ENCODE results near the gene CANX.
A peak's percentile ranks its signal among the peaks of the same experiment; 100 is the strongest.

The CANX gene

GRCh38 chr5:179730852-179731251 lies 32.1 kb downstream of the CANX start:
- 96% methylated on average over 3 of the region's 3 CpGs for WGBS
- H3K4me2 ChIP-seq (ENCODE audit: low read length, poor library complexity, severe bottlenecking), result no peak overlapping the region
- peaks cover 6% of the 10 kb centered on the region for H3K4me1 ChIP-seq (ENCODE audit: control insufficient read depth, insufficient read depth, low read depth, low read length)
- H3K27me3 ChIP-seq (ENCODE audit: control insufficient read depth in 1 of 2, insufficient read depth in 1 of 2, low read length in 2 of 2), result no peaks in the 10 kb centered on the region
- no peak overlapping the region for H3K4me3 ChIP-seq (ENCODE audit: insufficient read depth in 1 of 2, low read depth in 1 of 2, low read length in 2 of 2)
- H3K9me3 ChIP-seq (ENCODE audit: control insufficient read depth, low read length), result no peaks in the 10 kb centered on the region
- no peak overlapping the region for H3K18ac ChIP-seq (ENCODE audit: low read depth in 1 of 2, low read length in 2 of 2)
- H3K4ac ChIP-seq (ENCODE audit: low read depth in 1 of 2, low read length in 2 of 2), result no peak overlapping the region
- H2BK15ac ChIP-seq (ENCODE audit: low read depth, poor library complexity, severe bottlenecking), result no peak overlapping the region
- H3K9ac ChIP-seq (ENCODE audit: low read length), result peak overlapping the region; percentile 92
- H3K36me3 ChIP-seq (ENCODE audit: control insufficient read depth in 1 of 2, insufficient read depth in 2 of 2, low read depth in 1 of 2, low read length in 2 of 2), result peaks cover 23 to 50% of the 10 kb centered on the region in 2 experiments
- no peak overlapping the region for H3K27ac ChIP-seq (ENCODE audit: low read length, poor library complexity, severe bottlenecking)
- no peak overlapping the region for H4K8ac ChIP-seq (ENCODE audit: low read length)
- no peak overlapping the region for H3K23ac ChIP-seq (ENCODE audit: low read length in 2 of 2)
- H2AFZ ChIP-seq (ENCODE audit: low read depth, low read length), result no peak overlapping the region
- no peak overlapping the region for H3K14ac ChIP-seq (ENCODE audit: low read length in 2 of 2)
- DNase-seq, result peak; percentile 14
- H2AK5ac ChIP-seq (ENCODE audit: low read length, severe bottlenecking), result no peak overlapping the region
- H2BK5ac ChIP-seq (ENCODE audit: low read depth, low read length, poor library complexity, severe bottlenecking), result no peak overlapping the region
- no peak overlapping the region for H2BK120ac ChIP-seq (ENCODE audit: low read depth, low read length)
- no peak overlapping the region for H4K91ac ChIP-seq (ENCODE audit: low read length)
- peaks cover 3% of the 10 kb centered on the region for H3K79me1 ChIP-seq (replicated peaks; ENCODE audit: low read length, poor library complexity, severe bottlenecking)
- no peak overlapping the region for H2BK12ac ChIP-seq (ENCODE audit: low read length in 2 of 2)

GRCh38 chr5:179731791-179732411 lies 33.1 kb downstream of the CANX start:
- peak overlapping the region in 1 of 2 experiments; percentile 92 for H3K4me3 ChIP-seq (ENCODE audit: insufficient read depth in 1 of 2, low read depth in 1 of 2, low read length in 2 of 2)
- no peaks in the 10 kb centered on the region for H3K9me3 ChIP-seq (ENCODE audit: control insufficient read depth, low read length)
- H4K91ac ChIP-seq (ENCODE audit: low read length), result no peak overlapping the region
- no peak overlapping the region for H2BK120ac ChIP-seq (ENCODE audit: low read depth, low read length)
- peaks cover 20 to 41% of the 10 kb centered on the region in 2 experiments for H3K36me3 ChIP-seq (ENCODE audit: control insufficient read depth in 1 of 2, insufficient read depth in 2 of 2, low read depth in 1 of 2, low read length in 2 of 2)
- peak overlapping the region; percentile 69 for H4K8ac ChIP-seq (ENCODE audit: low read length)
- H3K14ac ChIP-seq (ENCODE audit: low read length in 2 of 2), result no peak overlapping the region
- DNase-seq, result peak; percentile 97
- H3K79me1 ChIP-seq (replicated peaks; ENCODE audit: low read length, poor library complexity, severe bottlenecking), result peaks cover 3% of the 10 kb centered on the region
- peak overlapping the region; percentile 57 for H3K4me2 ChIP-seq (ENCODE audit: low read length, poor library complexity, severe bottlenecking)
- no peak overlapping the region for H2BK5ac ChIP-seq (ENCODE audit: low read depth, low read length, poor library complexity, severe bottlenecking)
- no peak overlapping the region for H2AK5ac ChIP-seq (ENCODE audit: low read length, severe bottlenecking)
- H2BK12ac ChIP-seq (ENCODE audit: low read length in 2 of 2), result no peak overlapping the region
- H3K27me3 ChIP-seq (ENCODE audit: control insufficient read depth in 1 of 2, insufficient read depth in 1 of 2, low read length in 2 of 2), result no peaks in the 10 kb centered on the region
- no peak overlapping the region for H3K23ac ChIP-seq (ENCODE audit: low read length in 2 of 2)
- peak overlapping the region; percentile 92 for H3K9ac ChIP-seq (ENCODE audit: low read length)
- H3K4ac ChIP-seq (ENCODE audit: low read depth in 1 of 2, low read length in 2 of 2), result peak overlapping the region in 1 of 2 experiments; percentile 21
- WGBS, result 67% methylated on average over 24 of the region's 24 CpGs
- peak overlapping the region; percentile 73 for H3K27ac ChIP-seq (ENCODE audit: low read length, poor library complexity, severe bottlenecking)
- H2BK15ac ChIP-seq (ENCODE audit: low read depth, poor library complexity, severe bottlenecking), result no peak overlapping the region
- no peak overlapping the region for H2AFZ ChIP-seq (ENCODE audit: low read depth, low read length)
- H3K4me1 ChIP-seq (ENCODE audit: control insufficient read depth, insufficient read depth, low read depth, low read length), result peaks cover 6% of the 10 kb centered on the region
- peak overlapping the region; percentile 18 to 21 for H3K18ac ChIP-seq (ENCODE audit: low read depth in 1 of 2, low read length in 2 of 2)

GRCh38 chr5:179732412-179732917 lies 33.7 kb downstream of the CANX start, which contains the start of gene MAML1:
MAML1 (plus strand) TSS chr5:179732822; CDS start chr5:179733113, 291 bp downstream.
- peak within 1 kb of the TSS; percentile 86 to 97 for H3K23ac ChIP-seq (ENCODE audit: low read length in 2 of 2)
- peak within 1 kb of the TSS; percentile 93 to 95 for H3K18ac ChIP-seq (ENCODE audit: low read depth in 1 of 2, low read length in 2 of 2)
- H3K4me2 ChIP-seq (ENCODE audit: low read length, poor library complexity, severe bottlenecking), result peak within 1 kb of the TSS; percentile 72
- peaks cover 16 to 36% of the 10 kb centered on the region in 2 experiments for H3K36me3 ChIP-seq (ENCODE audit: control insufficient read depth in 1 of 2, insufficient read depth in 2 of 2, low read depth in 1 of 2, low read length in 2 of 2)
- H4K8ac ChIP-seq (ENCODE audit: low read length), result peak within 1 kb of the TSS; percentile 96
- H3K9me3 ChIP-seq (ENCODE audit: control insufficient read depth, low read length), result no peaks in the 10 kb centered on the region
- H3K27me3 ChIP-seq (ENCODE audit: control insufficient read depth in 1 of 2, insufficient read depth in 1 of 2, low read length in 2 of 2), result no peaks in the 10 kb centered on the region
- peak within 1 kb of the TSS; percentile 92 for H3K9ac ChIP-seq (ENCODE audit: low read length)
- H3K4me3 ChIP-seq (ENCODE audit: insufficient read depth in 1 of 2, low read depth in 1 of 2, low read length in 2 of 2), result peak within 1 kb of the TSS; percentile 92 to 97
- H2BK5ac ChIP-seq (ENCODE audit: low read depth, low read length, poor library complexity, severe bottlenecking), result peak within 1 kb of the TSS; percentile 89
- H2BK120ac ChIP-seq (ENCODE audit: low read depth, low read length), result peak within 1 kb of the TSS; percentile 90
- peak within 1 kb of the TSS; percentile 66 to 97 for H3K14ac ChIP-seq (ENCODE audit: low read length in 2 of 2)
- H3K79me1 ChIP-seq (replicated peaks; ENCODE audit: low read length, poor library complexity, severe bottlenecking), result peaks cover under 1% of the 10 kb centered on the region
- peak within 1 kb of the TSS; percentile 73 for H3K27ac ChIP-seq (ENCODE audit: low read length, poor library complexity, severe bottlenecking)
- peak; percentile 100 for DNase-seq
- peak within 1 kb of the TSS in 1 of 2 experiments; percentile 63 for H2BK12ac ChIP-seq (ENCODE audit: low read length in 2 of 2)
- H2AFZ ChIP-seq (ENCODE audit: low read depth, low read length), result peak within 1 kb of the TSS; percentile 84
- H3K4ac ChIP-seq (ENCODE audit: low read depth in 1 of 2, low read length in 2 of 2), result peak within 1 kb of the TSS; percentile 95 to 99
- no peak within 1 kb of the TSS for H2AK5ac ChIP-seq (ENCODE audit: low read length, severe bottlenecking)
- WGBS, result under 1% methylated on average over 41 of the region's 41 CpGs
- peak within 1 kb of the TSS; percentile 90 for H2BK15ac ChIP-seq (ENCODE audit: low read depth, poor library complexity, severe bottlenecking)
- H3K4me1 ChIP-seq (ENCODE audit: control insufficient read depth, insufficient read depth, low read depth, low read length), result peaks cover 6% of the 10 kb centered on the region
- H4K91ac ChIP-seq (ENCODE audit: low read length), result peak within 1 kb of the TSS; percentile 85
